Nephron (organoid): ENCODE data around the gene HS3ST1.

Experiments used
- H3K27ac Mint-ChIP-seq, 3 experiments: 2 replicates each; pipeline ENCODE4 v1.8.0; 2020; ENCODE audit warnings: mixed read lengths in 3 of 3, mild to moderate bottlenecking in 2 of 3, moderate library complexity in 1 of 3
- H3K27me3 Mint-ChIP-seq: 2 replicates; pipeline ENCODE4 v1.8.0; 2021; ENCODE audit warnings: low read depth, mild to moderate bottlenecking, moderate library complexity, mixed read lengths
- H3K36me3 Mint-ChIP-seq: 2 replicates; pipeline ENCODE4 v1.8.0; 2020; ENCODE audit warnings: low read depth, mixed read lengths
- H3K4me1 Mint-ChIP-seq: 2 replicates; pipeline ENCODE4 v1.8.0; 2020; ENCODE audit warnings: mixed read lengths
- H3K4me3 Mint-ChIP-seq, 3 experiments: 2 replicates each; pipeline ENCODE4 v1.8.0; 2020; ENCODE audit warnings: mild to moderate bottlenecking in 3 of 3, mixed read lengths in 3 of 3, moderate library complexity in 2 of 3
- H3K9me3 Mint-ChIP-seq: 2 replicates; pipeline ENCODE4 v1.8.0; 2020; ENCODE audit warnings: mixed read lengths
- TF ChIP-seq, protein P1 (sequence below), 3 experiments: fragments of 200-600 bp; sonication (generic); IDR thresholded peaks; one replicate each; pipeline ENCODE4 v1.5.0; 2021; ENCODE audit warnings: antibody characterized with exemption in 3 of 3; ENCODE audit not compliant: unreplicated experiment in 3 of 3

The HS3ST1 gene

DNA sequence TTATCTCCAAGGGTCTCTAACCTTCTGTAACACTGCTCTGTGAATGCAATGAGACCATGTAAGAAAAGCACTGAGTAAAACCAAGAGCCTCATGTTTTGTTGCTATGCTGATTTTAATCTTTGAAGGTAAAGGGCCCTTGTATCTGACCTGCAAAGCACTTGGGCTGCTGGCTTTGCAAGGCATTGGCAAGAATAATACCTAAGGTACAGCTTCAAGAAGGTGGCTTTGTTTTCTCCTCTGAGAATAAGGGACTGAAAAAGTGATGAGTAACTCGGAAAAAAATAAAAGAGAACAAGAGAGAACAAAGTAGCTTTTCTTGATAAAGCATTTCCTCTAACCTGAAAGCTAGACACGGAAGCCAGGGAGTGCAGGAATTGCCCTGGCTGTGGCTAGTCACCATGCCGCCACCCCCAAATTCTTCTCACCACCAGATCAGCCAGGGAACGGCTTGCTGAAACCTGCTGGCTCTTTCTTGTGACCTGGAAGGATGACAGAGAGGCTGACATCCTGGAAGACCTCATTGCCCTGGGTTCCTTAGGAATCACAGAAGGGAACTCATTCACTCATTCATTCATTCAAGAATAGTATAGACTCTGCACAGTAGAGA is 41.8 kb upstream of the HS3ST1 start:
- no peaks in the 10 kb centered on the region for H3K36me3 Mint-ChIP-seq
- H3K9me3 Mint-ChIP-seq: no peaks in the 10 kb centered on the region
- H3K27me3 Mint-ChIP-seq: no peaks in the 10 kb centered on the region
- H3K4me3 Mint-ChIP-seq: no peak overlapping the region
- TF ChIP-seq, protein P1, sequence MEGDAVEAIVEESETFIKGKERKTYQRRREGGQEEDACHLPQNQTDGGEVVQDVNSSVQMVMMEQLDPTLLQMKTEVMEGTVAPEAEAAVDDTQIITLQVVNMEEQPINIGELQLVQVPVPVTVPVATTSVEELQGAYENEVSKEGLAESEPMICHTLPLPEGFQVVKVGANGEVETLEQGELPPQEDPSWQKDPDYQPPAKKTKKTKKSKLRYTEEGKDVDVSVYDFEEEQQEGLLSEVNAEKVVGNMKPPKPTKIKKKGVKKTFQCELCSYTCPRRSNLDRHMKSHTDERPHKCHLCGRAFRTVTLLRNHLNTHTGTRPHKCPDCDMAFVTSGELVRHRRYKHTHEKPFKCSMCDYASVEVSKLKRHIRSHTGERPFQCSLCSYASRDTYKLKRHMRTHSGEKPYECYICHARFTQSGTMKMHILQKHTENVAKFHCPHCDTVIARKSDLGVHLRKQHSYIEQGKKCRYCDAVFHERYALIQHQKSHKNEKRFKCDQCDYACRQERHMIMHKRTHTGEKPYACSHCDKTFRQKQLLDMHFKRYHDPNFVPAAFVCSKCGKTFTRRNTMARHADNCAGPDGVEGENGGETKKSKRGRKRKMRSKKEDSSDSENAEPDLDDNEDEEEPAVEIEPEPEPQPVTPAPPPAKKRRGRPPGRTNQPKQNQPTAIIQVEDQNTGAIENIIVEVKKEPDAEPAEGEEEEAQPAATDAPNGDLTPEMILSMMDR (IDR thresholded peaks at IDR 0.05; ENCODE audit: unreplicated experiment in 3 of 3): no peak
- H3K27ac Mint-ChIP-seq: no peak overlapping the region
- H3K4me1 Mint-ChIP-seq: peaks cover 24% of the 10 kb centered on the region

GRCh38 chr4:11469650-11470437 is 41.1 kb upstream of the HS3ST1 start:
- H3K27me3 Mint-ChIP-seq: no peaks in the 10 kb centered on the region
- TF ChIP-seq, protein P1 (IDR thresholded peaks at IDR 0.05; ENCODE audit: unreplicated experiment in 3 of 3): no peak
- no peak overlapping the region for H3K27ac Mint-ChIP-seq
- H3K4me1 Mint-ChIP-seq: peaks cover 24% of the 10 kb centered on the region
- no peaks in the 10 kb centered on the region for H3K9me3 Mint-ChIP-seq
- no peaks in the 10 kb centered on the region for H3K36me3 Mint-ChIP-seq
- no peak overlapping the region for H3K4me3 Mint-ChIP-seq

DNA sequence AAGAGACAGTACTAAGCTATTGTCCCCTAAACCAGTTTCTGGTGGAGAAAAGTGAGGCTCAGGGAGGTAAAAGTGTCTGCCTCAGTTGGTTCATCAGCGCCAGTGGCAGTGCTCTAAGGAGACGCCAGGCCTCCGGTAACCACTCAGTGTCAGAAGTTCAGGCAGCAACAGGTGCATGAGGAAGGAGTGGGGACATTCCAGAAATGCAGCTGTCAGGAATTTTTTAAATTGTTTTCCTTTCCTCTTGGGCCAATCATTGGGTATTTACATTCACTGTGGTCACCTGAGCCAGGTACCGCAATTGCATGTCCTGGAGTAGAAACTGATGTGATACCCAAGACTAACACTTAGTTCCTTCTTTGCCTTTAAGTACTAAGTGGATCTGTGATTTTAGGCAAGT is 40.2 kb upstream of the HS3ST1 start:
- Mint-ChIP-seq H3K36me3 (no peaks in the 10 kb centered on the region), H3K9me3 (no peaks in the 10 kb centered on the region), H3K27me3 (peaks cover under 1% of the 10 kb centered on the region), H3K4me1 (peaks cover 24% of the 10 kb centered on the region), H3K27ac (no peak overlapping the region), H3K4me3 (no peak overlapping the region)
- TF ChIP-seq, protein P1 (IDR thresholded peaks at IDR 0.05; ENCODE audit: unreplicated experiment in 3 of 3): no peak

GRCh38 chr4:11467931-11468330 is 39.2 kb upstream of the HS3ST1 start:
- no peak overlapping the region for H3K4me3 Mint-ChIP-seq
- no peaks in the 10 kb centered on the region for H3K9me3 Mint-ChIP-seq
- H3K36me3 Mint-ChIP-seq: no peaks in the 10 kb centered on the region
- TF ChIP-seq, protein P1 (IDR thresholded peaks at IDR 0.05; ENCODE audit: unreplicated experiment in 3 of 3): no peak
- H3K27ac Mint-ChIP-seq: no peak overlapping the region
- H3K27me3 Mint-ChIP-seq: peaks cover 4% of the 10 kb centered on the region
- H3K4me1 Mint-ChIP-seq: peaks cover 24% of the 10 kb centered on the region

DNA sequence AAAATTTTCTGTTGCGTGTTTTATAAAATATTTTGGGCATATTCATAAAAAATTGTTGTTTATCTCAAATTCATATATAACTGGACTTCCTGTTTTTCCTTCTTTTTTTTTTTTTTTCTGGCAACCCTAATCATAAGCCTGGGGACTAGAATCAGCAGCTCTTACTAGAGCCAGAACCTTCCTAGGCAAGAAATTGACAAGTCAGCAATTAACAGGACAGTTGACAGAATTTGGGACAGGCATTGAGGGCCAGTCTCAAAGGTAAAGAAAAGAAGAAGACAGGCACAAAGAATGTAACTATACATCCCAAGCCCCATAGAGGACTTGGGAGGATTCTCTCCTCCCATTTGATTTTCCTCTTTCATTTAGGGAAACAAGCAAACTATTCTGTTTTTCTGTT is 35.0 kb upstream of the HS3ST1 start:
- no peaks in the 10 kb centered on the region for H3K36me3 Mint-ChIP-seq
- H3K4me1 Mint-ChIP-seq: peaks cover 7% of the 10 kb centered on the region
- no peak overlapping the region for H3K4me3 Mint-ChIP-seq
- H3K9me3 Mint-ChIP-seq: peaks cover 16% of the 10 kb centered on the region
- TF ChIP-seq, protein P1 (IDR thresholded peaks at IDR 0.05; ENCODE audit: unreplicated experiment in 3 of 3): no peak
- H3K27ac Mint-ChIP-seq: no peak overlapping the region
- H3K27me3 Mint-ChIP-seq: peaks cover 4% of the 10 kb centered on the region

DNA sequence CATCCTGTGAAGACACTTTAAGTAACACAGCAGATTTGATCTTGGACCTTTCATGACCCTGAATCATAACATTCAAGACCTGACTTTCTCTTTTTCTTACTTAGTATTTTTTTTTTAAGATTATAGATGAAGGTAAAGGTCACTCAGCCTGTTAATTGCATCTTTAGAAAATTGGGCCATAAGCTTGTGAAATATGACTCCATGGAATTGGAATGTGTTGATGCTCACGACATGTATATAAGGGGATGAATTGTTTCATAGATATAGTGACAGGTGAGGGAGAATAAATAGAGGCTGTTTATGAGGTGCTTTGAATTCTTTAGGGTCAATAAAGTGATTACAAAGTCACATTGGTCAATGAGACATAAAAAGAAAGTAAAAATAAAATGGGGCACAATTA is 27.7 kb upstream of the HS3ST1 start:
- TF ChIP-seq, protein P1 (IDR thresholded peaks at IDR 0.05; ENCODE audit: unreplicated experiment in 3 of 3): no peak
- Mint-ChIP-seq H3K27me3 (no peaks in the 10 kb centered on the region), H3K9me3 (peaks cover 10% of the 10 kb centered on the region), H3K4me3 (no peak overlapping the region), H3K27ac (no peak overlapping the region), H3K4me1 (no peaks in the 10 kb centered on the region), H3K36me3 (no peaks in the 10 kb centered on the region)
